HG03432 (cell line): ENCODE measurements around the gene CD5L.

Source experiments
- ATAC-seq: cut with Tn5 transposase; IDR thresholded peaks from one replicate; pipeline ENCODE4 v1.9.1; 2021; ENCODE audit warnings: mild to moderate bottlenecking, moderate library complexity; ENCODE audit not compliant: unreplicated experiment

CD5L gene

DNA sequence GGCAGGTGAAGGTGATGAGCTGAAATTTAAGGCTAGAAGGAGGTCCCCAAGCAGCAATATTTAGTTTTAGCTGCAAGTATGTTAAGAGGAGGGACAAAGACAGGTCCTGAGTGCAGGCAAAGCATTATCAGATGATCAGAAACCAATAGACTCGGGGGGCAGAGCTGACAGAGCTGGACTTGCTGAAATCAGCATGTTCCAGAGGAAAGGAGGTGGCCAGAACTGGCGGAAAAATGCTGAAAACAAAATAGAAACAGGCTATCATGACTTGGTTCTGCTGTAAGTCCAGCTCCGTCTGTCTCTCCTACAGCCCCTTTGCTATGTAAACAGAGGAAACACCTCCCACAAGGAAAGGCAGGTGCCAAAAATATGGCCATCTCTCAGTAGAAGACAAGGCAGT, at the start of gene CD5L:
CD5L (minus strand) TSS at position 101 of the 400 bp plus-strand sequence. CDS start 107 bp downstream, outside the sequence.
- no peak for ATAC-seq

DNA sequence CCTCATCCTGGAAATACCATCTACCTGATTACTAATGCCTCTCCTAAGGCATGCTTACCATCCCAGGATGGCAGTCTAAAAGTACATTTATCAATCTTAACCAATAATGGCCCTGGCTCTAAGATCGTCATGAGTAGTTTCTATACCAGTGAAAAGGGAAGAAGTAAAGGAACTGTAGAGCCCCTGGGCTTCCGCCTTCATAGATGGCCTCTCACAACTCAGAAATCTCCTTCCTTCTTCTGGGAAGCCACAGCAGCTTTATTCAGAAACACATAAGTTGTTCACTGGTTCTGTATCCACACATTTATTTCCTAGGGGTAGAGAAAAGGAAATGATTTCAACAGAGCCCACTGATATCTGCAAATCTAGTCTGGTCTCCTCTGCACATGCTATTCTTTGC, 41.0 kb upstream of the CD5L start:
- no peak for ATAC-seq

DNA sequence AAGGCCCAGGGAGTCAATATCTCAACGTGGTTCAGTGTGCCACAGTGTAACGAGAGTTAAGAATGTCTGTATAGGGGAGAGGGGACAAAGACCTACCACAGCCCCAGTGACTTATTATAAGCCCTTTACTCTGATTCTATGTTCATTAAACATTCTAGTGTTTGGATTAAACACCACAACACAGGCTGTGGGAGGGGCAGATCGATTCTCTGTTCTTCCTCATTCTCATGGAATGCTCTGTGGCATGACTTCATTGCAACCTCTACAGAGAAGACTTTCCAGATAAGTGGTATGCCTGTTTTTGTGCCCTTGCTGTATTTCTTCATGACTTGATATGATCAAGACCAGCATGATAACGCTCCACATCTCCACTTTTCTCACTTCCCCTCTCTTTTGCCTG, 39.0 kb upstream of the CD5L start:
- ATAC-seq = no peak

DNA sequence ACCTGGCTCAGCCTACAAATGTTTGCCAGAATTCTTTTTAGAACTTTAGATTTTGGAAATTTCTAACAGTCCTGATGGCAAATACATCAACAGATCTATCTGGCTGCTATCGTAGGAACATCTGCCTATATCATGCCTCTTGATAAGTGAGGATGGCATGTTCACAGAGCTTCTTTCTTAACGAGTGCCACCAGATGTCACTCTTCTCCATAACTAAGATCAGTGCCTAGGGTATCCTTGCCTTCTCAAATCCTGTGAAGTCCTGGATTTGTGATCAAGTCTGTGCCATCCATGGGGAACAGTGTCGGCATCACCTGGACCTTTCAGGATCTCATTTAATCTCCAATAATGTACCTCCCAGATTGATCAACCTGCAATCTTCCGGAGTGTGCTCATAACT, 36.5 kb upstream of the CD5L start:
- no peak for ATAC-seq

DNA sequence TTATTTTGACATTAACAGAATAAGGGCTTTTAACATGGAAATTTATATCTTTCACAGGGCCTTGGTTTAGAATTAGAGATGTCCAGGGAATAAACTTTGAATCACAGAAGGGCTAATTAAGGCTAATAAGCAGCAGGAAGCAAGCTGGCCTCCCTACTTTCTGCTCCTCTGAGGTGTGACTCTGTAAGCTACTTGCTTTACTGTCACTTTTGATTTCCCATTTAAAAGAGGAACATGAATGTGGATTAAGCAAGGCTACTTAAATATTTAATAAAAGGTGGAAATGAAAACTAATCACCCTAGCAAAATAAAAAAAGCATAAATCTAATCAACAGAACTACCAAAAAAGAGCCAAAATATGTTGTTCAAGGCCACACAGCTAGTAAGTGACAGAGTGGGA, 28.9 kb upstream of the CD5L start:
- no peak for ATAC-seq

DNA sequence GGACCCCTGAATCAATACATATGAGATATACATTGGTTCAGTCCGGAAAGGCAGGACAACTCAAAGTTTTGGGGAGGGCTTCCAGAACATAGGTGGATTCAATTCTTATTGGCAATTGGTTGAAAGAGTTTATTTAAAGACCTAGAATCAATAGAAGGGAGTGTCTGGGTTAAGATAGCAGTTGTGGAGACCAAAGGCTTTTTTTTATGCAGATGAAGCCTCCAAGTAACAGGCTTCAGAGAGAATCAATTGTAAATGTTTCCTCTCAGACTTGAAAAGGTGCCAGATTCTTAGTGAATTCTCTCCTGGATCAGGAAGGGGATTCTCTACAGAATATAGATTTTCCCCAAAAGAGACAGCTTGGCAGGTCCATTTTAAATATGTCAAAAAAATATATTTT, 27.0 kb upstream of the CD5L start:
- ATAC-seq = no peak

DNA sequence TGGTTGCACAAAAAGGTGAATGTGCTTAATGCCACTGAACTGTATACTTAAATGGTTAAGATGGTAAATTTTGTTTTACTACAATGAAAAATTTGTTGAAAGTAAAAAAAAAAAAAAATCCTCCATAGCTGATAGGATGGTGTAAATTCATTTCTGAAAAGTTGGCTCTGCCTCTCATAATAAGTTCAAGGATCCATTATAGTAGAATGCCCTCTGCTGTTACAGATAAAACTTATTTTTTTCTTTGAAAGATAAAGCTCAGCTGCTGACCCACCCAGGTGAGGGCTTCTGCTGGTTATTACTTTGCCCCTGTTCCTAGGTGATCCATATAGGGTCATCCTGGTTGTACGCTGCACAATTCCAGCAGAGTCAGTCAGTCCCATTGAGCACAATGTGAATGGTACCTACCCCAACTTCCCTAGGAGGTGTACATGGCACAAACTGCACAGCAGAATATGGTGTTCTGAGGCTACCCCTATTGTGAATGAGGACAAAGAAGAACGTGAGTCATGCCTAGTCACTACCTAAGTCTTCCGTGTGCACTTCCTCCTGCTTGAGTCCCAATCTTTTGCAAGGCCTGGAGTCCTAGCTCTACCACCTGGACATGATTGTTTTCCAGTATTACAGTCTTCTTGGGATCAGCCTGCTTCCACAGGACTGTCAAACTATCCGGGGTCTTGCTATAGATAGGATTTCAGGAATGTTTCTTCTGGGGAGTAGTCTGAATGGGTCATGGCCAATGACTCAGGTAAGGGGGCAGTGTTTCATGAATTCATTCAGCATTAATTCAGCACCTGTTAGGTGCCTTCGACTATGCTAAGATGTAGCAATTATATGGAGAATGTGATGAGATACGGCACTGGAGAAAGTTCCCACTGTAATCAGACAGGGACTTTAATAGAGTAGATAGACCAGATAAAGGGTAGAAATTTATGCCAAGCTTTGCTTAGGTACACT, 20.8 kb upstream of the CD5L start:
- ATAC-seq = no peak

DNA sequence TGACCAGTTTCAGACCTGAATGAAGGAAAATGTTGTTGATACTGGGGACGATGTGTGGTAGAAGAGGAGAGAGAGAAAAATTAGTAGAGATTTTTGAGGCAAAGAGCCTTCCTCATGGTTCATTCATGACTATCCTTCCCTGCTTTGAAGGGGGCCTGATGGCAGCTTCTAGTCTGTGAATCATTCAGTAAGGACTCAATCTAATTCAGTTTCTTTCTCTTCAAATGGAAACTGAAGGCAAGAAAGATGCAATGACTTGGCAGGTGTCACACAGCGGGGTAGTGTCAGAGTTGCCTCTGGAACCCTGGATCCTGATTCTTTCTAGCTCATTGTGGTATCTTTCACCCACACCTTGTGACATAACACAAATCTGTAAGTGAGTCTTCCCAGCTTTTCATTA, 14.9 kb upstream of the CD5L start:
- ATAC-seq = peak; percentile 68

DNA sequence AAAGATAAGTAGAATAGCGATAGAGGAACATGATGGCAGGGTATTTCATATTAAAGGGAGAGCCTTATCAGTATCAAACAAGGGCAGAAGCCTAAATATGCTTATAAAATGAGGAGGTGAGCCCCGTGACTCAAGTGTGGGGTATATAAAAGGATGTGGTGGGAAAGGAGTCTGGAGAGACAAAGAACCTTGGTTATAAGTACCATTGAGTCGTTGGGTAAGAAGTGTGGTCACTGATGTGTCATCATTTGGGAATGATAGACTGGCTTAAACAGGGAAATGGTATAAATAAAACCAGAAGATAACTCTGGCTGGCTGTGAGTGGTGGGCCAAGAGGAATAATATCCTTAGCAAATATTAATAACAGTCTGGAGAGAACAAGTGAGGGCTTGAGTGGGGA, 10.9 kb upstream of the CD5L start:
- ATAC-seq = no peak

DNA sequence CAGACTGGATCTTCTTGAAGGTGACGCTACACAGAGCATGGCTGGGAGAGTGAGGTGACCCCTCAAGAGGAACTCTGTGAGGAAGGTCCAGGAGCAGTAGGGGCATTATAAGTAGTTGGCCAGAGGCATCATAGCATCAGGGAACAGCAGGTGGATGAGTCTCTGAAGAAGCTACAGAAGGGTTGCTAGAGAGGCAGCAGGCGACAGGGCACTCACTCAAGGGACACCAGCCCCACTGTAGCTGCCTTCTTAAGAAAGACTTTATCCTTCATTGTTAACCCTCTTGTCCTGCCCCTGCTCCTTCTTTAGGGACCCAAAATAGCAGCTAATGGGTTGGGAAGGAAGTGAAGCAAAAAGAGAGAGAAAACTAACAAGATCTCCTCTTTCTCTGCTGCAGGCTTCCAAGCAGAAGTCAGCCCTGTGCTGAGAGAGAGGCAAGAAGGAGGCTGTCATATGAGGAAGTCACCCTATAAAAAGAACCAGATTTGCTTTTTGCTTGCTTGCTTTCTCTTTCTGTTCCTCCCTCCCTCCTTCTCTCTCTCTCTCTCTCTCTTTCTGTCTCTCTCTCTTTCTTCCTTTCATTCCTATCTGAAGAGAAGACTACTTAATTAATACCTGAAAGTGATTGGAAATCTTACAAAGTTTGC, 7.7 kb upstream of the CD5L start:
- ATAC-seq = peak; percentile 79

DNA sequence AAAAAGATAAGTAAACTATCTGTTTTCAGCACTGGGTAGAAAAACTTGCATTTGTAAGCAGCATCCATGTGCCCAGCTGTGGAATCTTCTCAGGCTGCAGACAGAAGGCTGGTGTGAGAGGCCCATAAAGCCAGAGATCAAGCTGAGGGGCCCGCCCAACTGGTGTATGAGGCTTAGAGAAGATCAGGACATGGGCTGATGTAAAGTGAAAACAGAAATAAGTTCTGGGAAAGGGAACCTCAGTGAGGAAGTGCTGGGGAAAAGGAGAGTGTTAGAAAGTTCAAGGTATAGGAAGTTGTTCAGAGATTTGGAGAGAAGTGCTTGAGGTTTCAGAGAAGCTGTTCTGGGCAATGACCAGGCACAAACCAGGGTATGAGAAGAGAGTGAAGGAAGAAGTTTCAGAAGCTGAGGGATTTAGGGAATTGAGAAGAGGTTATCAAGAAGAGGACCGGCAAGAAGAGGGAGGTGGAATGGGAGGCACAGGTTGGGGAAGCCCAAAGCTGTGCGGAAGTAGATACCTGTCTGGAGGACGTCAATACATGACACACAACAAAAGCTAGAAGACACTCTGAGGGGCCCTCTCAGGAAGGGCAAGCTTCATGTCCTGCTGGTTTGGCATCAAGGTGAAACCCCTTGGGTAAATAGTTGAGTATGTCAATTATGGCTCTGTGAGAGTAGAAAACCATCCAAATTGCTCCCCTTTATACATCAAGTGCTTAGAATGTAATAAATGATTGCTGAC, 2.7 kb upstream of the CD5L start:
- no peak for ATAC-seq

DNA sequence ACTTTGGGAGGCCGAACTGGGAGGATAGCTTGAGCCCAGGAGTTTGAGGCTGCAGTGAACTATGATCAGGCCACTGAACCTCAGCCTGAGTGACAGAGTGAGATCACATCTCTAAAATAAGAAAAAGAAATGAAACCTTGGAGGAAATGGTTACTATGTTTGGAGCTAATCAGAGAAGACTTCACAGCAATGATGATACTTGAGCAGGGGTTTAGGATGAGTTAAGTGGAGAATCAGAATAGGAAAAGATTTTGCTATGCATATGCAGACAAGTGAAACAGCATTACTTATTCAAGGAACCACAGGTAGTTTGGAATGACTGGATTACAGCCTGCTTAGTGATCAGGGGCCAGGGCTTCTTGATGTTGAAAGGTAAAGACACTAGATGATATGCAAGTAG, 1.3 kb upstream of the CD5L start:
- peak; percentile 49 for ATAC-seq

DNA sequence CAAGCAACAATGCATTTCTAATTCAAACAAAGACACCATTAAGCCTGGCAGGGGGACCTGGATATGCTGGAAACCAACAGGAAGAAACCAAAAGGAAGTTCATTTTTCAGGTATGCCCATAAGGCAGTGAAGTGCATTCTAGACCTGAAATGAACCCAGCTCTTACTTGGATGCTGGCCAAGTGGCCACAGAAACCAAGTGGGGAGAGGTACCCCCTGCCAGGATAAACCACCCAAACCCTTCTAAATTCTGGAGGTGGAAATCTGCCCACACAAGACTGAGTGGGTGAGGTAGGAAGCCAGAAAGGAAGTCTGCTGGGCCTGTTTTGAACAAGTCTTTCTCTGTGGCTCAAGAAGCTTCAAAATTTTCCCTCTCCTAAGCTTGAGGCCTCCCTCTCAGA, 2.6 kb downstream of the CD5L start:
- ATAC-seq = no peak

DNA sequence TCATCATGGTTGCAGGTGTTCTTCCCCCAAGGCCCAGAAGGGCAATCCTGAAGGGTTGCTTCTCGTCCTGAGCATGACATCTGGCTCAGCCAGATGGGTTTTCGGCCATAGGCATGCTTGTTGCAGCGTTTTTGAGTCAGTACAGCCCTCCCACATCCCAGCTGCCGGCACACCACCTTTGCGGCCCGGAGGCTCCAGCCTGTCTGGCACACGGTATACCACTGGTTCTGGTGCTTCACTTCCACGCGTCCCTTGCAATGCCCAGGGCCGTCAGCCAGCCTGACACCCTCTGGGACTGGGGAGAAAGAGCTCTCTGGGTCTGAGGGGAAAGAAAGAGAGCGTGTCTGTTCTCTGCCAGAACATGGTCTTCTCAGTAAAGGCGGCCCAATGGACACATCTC, 7.2 kb downstream of the CD5L start:
- no peak for ATAC-seq

DNA sequence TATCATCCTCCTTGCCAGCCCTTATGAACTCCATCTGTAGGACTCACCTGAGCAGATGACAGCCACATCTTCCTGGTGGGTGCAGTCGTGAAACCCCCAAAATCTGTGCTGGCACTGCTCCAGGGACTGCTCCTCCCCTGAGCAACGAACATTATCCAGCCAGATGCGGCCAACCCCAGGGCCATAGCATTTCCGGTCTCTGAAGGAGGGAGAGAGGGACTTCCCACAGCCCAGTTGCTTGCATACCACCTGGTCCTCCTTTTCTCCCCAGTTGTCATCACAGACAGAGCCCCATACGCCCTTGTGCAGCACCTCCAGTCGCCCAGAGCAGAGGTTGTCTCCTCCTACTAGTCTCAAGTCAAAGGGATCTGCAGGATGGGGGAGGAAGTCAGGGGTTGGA, 8.5 kb downstream of the CD5L start:
- no peak for ATAC-seq

DNA sequence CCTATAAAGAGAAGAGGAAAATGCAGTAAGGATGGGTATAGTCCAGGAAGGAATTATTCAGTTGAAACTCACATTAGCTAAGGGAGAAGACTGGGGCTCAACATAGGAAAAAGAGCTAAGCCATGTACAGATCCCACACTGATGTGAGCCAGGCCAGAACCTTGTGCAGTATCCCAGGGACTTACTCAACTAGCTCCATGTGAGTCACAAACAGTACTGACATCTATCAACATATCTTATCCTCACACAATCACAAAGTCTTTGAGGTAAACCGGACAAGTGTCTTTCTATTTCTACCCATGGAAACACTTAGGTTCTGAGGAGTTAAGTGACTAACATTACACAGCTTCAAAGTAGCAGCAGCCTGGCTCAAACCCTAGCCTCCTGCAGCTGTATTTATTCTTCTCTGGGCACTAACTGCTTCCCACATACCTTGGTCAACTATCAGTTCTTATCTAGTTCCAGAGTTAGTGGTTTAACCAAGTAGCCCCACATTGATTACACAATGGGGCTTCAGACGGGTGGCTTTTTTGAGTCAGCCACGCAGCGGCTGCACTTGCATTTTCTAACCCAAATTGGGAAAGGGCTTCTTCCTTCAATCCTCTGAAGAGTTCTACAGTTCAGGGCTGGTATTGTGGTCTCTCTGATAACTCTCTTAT, 9.5 kb downstream of the CD5L start:
- no peak for ATAC-seq

DNA sequence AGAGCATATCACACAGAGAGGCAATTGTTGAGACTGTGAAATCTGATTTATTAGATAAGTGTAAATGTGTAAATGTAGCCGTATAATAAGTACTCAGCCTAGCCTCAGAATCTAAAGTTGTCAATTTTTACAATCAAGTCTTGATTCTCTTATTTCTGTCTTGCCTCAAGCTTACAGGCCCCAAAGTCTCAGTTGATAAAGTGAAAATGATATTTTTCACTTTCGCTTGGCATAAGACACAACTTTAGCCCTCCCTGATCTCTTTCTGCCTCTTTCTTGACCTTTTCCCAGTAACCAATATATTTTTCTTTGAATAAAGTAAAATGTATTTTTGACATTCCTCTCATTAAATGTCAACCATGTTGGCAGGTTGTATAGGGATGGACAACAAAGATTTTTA, 10.7 kb downstream of the CD5L start:
- no peak for ATAC-seq

DNA sequence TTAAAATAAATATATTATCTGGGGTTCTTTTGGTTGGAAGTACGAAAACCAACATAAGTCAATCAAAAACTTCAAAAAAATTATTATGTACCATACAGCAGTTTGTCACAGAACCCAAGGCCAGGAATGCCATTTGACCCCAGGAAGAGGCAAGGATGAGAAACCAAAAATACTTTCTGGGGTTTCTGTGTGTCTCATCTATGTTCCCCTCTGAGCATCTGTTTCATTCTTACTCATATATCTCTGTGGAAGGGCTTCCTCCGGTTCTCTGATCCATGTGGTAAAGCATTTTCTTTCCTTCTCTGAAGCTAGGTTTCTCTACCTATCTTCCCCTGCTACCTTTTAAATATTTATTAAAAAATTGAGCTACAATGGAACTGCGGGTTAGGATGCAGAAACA, 11.9 kb downstream of the CD5L start:
- ATAC-seq = no peak

DNA sequence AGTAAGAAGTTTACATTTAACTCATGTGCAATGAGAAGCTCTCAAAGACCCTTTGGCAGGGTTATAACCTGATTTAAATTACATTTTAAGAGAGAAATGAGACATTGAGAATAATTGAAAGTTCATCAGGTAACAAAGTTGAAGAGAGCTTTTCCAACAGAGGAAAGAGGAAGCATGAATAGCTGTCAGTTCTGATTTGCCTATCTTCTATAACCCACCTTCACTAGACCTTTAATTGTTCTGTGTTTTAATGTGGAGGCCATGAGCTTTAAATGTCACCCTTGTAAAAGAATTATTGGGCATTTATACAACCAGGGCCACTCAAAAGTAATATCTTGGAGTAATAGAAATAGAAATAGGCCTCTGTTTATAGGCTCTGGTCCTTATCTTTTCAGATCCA, 12.4 kb downstream of the CD5L start:
- no peak for ATAC-seq

DNA sequence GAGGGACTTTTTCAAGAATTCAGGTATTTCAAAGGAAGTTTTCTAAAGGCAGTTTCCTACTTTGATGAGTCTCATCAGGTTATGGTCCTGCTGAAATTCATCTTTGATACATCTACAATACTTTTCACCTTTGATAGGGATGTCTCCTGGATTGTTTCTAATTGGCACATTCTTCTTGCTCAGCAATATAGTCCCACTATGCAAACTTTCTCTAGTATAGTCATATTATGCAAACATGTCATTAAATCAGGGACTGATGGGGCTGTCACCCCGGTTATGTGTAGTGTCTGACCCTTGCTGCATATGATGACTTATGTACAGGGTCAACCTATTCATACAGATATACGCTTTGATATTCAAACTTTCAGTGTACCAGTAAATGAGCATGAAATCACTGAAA, 21.3 kb downstream of the CD5L start:
- ATAC-seq = no peak

DNA sequence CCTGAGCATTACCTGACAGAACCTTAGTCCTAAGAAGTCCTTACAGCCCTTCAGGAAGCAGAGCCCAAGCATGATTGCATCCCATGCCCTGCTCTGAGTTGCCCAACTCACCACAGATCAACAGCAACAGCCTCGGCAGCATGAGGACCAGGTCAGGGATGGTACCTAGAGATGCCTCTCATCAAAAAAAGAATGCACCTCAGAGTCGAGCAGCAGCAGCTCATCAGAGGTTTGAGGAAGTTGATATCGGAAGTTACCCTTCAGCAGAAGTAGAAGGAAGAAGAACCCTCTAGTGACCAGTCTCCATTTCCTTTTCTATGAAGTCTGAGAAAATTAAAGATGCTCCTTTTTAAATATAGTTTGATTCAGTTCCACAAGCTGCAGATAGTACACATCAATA, 21.7 kb downstream of the CD5L start, which contains the start of gene FCRL1:
FCRL1 (minus strand) TSS at position 225 of the 400 bp plus-strand sequence; CDS start at position 142, 83 bp downstream.
- no peak for ATAC-seq
